K562 (cell line): Measurements from ENCODE around the gene SPATA2L. TPM values are rescaled to one million over a fixed set of nuclear protein-coding genes. Genes with fewer than 3 reads are reported as not detected.
A peak's percentile ranks its signal among the peaks of the same experiment; 100 is the strongest.

Experiments
- ATAC-seq: fragments of 200-7000 bp; cut with Tn5 transposase; 3 replicates; pipeline ENCODE4 v1.9.1; 2020; ENCODE audit warnings: moderate library complexity
- BruUV-seq: library from RNA; stranded (reverse); fragments of 400-500 nt; replicated peaks from 2 replicates; lab custom pipeline; 2021; lab: Mats Ljungman, UMichigan
- CTCF ChIA-PET: fragments of 300-600 bp; formaldehyde crosslinking; extraction: SDS; loops from one replicate; lab custom pipeline; 2021; ENCODE audit warnings: low intra/inter-chr PET ratio; lab: Yijun Ruan, JAX
- POLR2A ChIA-PET: fragments of 300-600, 350-650 bp; sonication (Branson Sonifier 250); formaldehyde crosslinking; extraction: SDS; loops from one replicate; lab custom pipeline; 2021; ENCODE audit warnings: antibody characterized with exemption, inconsistent platforms; lab: Yijun Ruan, JAX
- DNase-seq, 4 experiments: peaks; one replicate each; pipeline versions ENCODE4 v3.0.0 to v3.0.0-alpha.2; 2011 to 2018; ENCODE audit warnings: low spot score in 3 of 4, mixed read lengths in 3 of 4; ENCODE audit errors: extremely low read depth in 1 of 4
- FAIRE-seq: peaks from 2 replicates; lab custom pipeline; 2011; peaks lifted over from hg19 to GRCh38; lab: Jason Lieb, UNC
- H2AFZ ChIP-seq: 2 replicates; pipeline ENCODE4 v1.6.0; 2011; ENCODE audit warnings: low read depth, low read length, control low read depth, inconsistent platforms
- H3K27ac ChIP-seq: fragments of 200-600 bp; 3 replicates; pipeline ENCODE4 v1.8.0; 2011; ENCODE audit warnings: low read depth, mild to moderate bottlenecking, control low read depth, inconsistent platforms, low read length, moderate library complexity, mixed read lengths; ENCODE audit errors: extremely low read depth
- H3K27me3 ChIP-seq, 2 experiments: fragments of 300-600 bp in 1 of 2; 2 replicates in 1 of 2; 3 replicates in 1 of 2; pipeline versions ENCODE4 v1.6.0 to v1.8.0; 2011; ENCODE audit warnings: inconsistent platforms in 2 of 2, low read length in 2 of 2, mild to moderate bottlenecking in 1 of 2, mixed read lengths in 1 of 2, moderate library complexity in 1 of 2; ENCODE audit not compliant: control insufficient read depth in 2 of 2, insufficient read depth in 2 of 2
- H3K36me3 ChIP-seq: fragments of 300-600 bp; 3 replicates; pipeline ENCODE4 v1.8.0; 2011; ENCODE audit warnings: mild to moderate bottlenecking, low read length, inconsistent platforms; ENCODE audit not compliant: control insufficient read depth, insufficient read depth
- H3K4me1 ChIP-seq, 2 experiments: fragments of 200-600 bp in 1 of 2; replicated peaks in 1 of 2; 2 replicates in 1 of 2; 3 replicates in 1 of 2; pipeline versions ENCODE4 v1.5.1 to v1.8.0; 2011; ENCODE audit warnings: inconsistent platforms in 2 of 2, low read length in 2 of 2, mild to moderate bottlenecking in 1 of 2, mixed read lengths in 1 of 2, moderate library complexity in 1 of 2; ENCODE audit not compliant: control insufficient read depth in 2 of 2, insufficient read depth in 2 of 2
- H3K4me2 ChIP-seq: 2 replicates; pipeline ENCODE4 v1.6.1; 2011; ENCODE audit warnings: low read length, control low read depth, inconsistent platforms, mixed read lengths; ENCODE audit not compliant: insufficient read depth
- H3K4me3 ChIP-seq: fragments of 200-600 bp; sonication (generic), shearing (Covaris generic); 2 replicates; pipeline ENCODE4 v1.5.1; 2016; ENCODE audit warnings: control low read depth, inconsistent platforms
- H3K79me2 ChIP-seq: fragments of 200-600 bp; 3 replicates; pipeline ENCODE4 v1.8.0; 2011; ENCODE audit warnings: low read length, inconsistent platforms; ENCODE audit not compliant: control insufficient read depth, insufficient read depth
- H3K9ac ChIP-seq, 2 experiments: 2 replicates each; pipeline versions ENCODE4 v1.6.0 to v1.6.1; 2011; ENCODE audit warnings: low read depth in 2 of 2, low read length in 2 of 2, control low read depth in 1 of 2, inconsistent platforms in 1 of 2, mild to moderate bottlenecking in 1 of 2, mixed read lengths in 1 of 2; ENCODE audit not compliant: insufficient read depth in 1 of 2
- H3K9me1 ChIP-seq: one replicate; pipeline ENCODE4 v1.6.0; 2011; ENCODE audit warnings: inconsistent platforms, mild to moderate bottlenecking, low read length, moderate library complexity; ENCODE audit not compliant: control insufficient read depth, insufficient read depth
- H3K9me3 ChIP-seq: replicated peaks from 2 replicates; pipeline ENCODE4 v1.5.1; 2011; ENCODE audit warnings: low read depth, low read length, inconsistent platforms; ENCODE audit not compliant: control insufficient read depth, insufficient read depth
- H4K20me1 ChIP-seq: replicated peaks from 2 replicates; pipeline ENCODE4 v1.6.1; 2011; ENCODE audit warnings: low read length, inconsistent platforms, mixed read lengths; ENCODE audit not compliant: control insufficient read depth, insufficient read depth
- NBN ChIP-seq: fragments of 450-650 bp; IDR thresholded peaks from 2 replicates; pipeline ENCODE4 v1.6.1; 2016; ENCODE audit warnings: low read depth, mild to moderate bottlenecking
- NR2C1 ChIP-seq, 2 experiments: fragments of 450-650 bp; IDR thresholded peaks; 2 replicates each; pipeline ENCODE4 v1.6.1; 2017; ENCODE audit warnings: mild to moderate bottlenecking in 2 of 2, antibody characterized with exemption in 1 of 2, inconsistent platforms in 1 of 2, missing compliant biosample characterization in 1 of 2, missing genetic modification characterization in 1 of 2
- ZBTB7A ChIP-seq: IDR thresholded peaks from 2 replicates; pipeline ENCODE4 v1.6.1; 2011; ENCODE audit warnings: low read depth, mild to moderate bottlenecking, low read length, moderate library complexity, borderline replicate concordance; ENCODE audit not compliant: control insufficient read depth
- WGBS: fragments of 100-300 bp; shearing (Covaris generic); methylation state at CpG from one replicate; pipeline ENCODE4 v1.1.6; 2016; ENCODE audit warnings: low coverage, mixed read lengths; ENCODE audit not compliant: insufficient coverage; ENCODE audit errors: missing lambda C conversion rate; 5-methylcytosine and 5-hydroxymethylcytosine counted together
- in situ Hi-C: fragments of 300-500 bp; cut with MboI; formaldehyde crosslinking; loops from 4 replicates; pipeline ENCODE4 v1.15.0; 2018; ENCODE audit warnings: inconsistent platforms, mixed read lengths
- intact Hi-C: fragments of 100-400 bp; cut with micrococcal nuclease; formaldehyde crosslinking; loops from 2 replicates; pipeline ENCODE4 v1.14.2; 2022
- polyA plus RNA-seq, 8 experiments: library from polyadenylated mRNA; depleted of rRNA in 4 of 8; stranded (reverse) in 5 of 8; unstranded in 3 of 8; fragments of >200 nt; fragmentation: Nextera tagmentation in 2 of 8; fragmentation: Illumina TruSeq in 1 of 8; extraction: Ambion mirVana in 2 of 8; extraction: Trizol in 1 of 8; gene quantifications; 2 replicates each; pipeline versions ENCODE4 v1.2.1 to v1.2.3, GENCODE V29; 2011 to 2014; ENCODE audit warnings: inconsistent platforms in 1 of 8, missing spikeins in 1 of 8
- total RNA-seq, 7 experiments: library from RNA; depleted of rRNA in 6 of 7; stranded (reverse); fragments of >200 nt in 6 of 7; fragmentation: Illumina TruSeq in 2 of 7; extraction: Trizol in 2 of 7; gene quantifications; 2 replicates each; pipeline versions ENCODE4 v1.2.1 to v1.2.3, GENCODE V29; 2011 to 2021; ENCODE audit warnings: low replicate concordance in 1 of 7

SPATA2L gene
- total and polyA plus RNA-seq, 9 of the 15 experiments (the other 6 are each of a cell fraction or from before 2014, with no cell fraction given), result 0.13 to 19.2 (median 4.8) TPM; not detected in 1

DNA sequence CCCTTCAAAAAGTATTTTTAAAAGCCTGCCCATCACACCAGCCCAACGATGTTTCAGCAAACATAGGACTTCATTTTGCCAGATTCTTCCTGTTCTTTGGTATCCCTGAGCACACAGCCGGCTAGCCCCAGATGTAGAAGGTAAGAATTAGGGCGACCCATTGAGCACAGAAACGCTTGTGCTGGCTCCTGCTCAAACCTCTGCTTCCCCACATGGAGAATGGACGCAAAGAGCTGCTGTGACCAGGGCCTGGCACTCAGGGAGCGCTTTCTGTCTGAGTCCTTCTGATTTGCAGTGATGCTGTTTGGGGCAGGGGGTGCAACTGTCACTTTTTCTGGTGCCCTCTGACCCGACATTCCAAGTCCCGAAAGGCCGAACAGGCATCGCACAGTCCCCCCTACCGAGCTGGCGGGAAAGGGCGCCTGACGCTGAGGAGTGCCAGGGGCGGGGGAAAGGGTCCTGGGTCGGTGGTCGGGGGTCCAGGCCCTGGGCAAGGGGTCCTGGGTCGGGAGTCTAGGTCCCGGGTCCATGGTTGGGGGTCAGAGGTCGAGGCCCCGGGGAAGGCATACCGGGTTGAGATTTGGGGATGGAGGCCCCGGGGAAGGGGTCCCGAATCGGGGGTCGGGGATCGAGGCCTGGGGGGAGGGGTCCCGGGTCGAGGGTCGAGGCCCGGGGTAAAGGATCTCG lies 44.9 kb downstream of the SPATA2L start:
- in situ Hi-C loops, result no loop called here
- Histone ChIP-seq H3K27me3 (no peaks in the 10 kb centered on the region), H3K9me1 (peaks cover 7% of the 10 kb centered on the region), H3K4me1 (peaks cover 4 to 51% of the 10 kb centered on the region in 2 experiments; a peak in 3 of 5 replicates), H3K9ac (peak overlapping the region; percentile 86 to 99; a peak in 3 of 4 replicates), H3K36me3 (peaks cover 42% of the 10 kb centered on the region), H3K4me3 (peak overlapping the region; percentile 70), H2AFZ (no peak overlapping the region), H3K79me2 (peaks cover 74% of the 10 kb centered on the region), H3K27ac (peak overlapping the region; percentile 82; the same call in 2 of the 3 replicates), H3K4me2 (peak overlapping the region; percentile 87), H3K9me3 (no peaks in the 10 kb centered on the region; the same call in 1 of the 2 replicates), H4K20me1 (peaks cover 4% of the 10 kb centered on the region; the same call in 1 of the 2 replicates)
- ATAC-seq (no peak), FAIRE-seq (no peak), DNase-seq (no peak)
- TSS peak; percentile 43 for BruUV-seq
- ChIA-PET POLR2A (interaction anchor here (0.6 to 1.8 kb wide), 3 partner anchors 8 to 882 kb away, joined by 3 to 6 read pairs (median 5); no protein-coding TSS in a partner anchor), CTCF (no interaction called here)
- 54% methylated on average over 19 of the region's 32 CpGs for WGBS
- 0 out of 2 replicates have a peak, but pooled peaks have one; percentile 27 for TF ChIP-seq NR2C1 (IDR thresholded peaks at IDR 0.05)
- TF ChIP-seq NR2C1 (tag; IDR thresholded peaks at IDR 0.05), result no peak
- TF ChIP-seq NBN, result no peak
- TF ChIP-seq ZBTB7A, result peak; percentile 14; the same call in 1 of the 2 replicates
- intact Hi-C loops, result no loop called here
